Muscle of leg (tissue), 11 donors: ENCODE data around the gene FHIT. TPM values are rescaled to one million over a fixed set of nuclear protein-coding genes. Genes with fewer than 3 reads are reported as not detected.

Experiments used
- DNase-seq: peaks from one replicate; pipeline ENCODE4 v3.0.0; 2013
- H3K27ac ChIP-seq: one replicate; pipeline ENCODE4 v1.5.1; 2013; ENCODE audit warnings: mild to moderate bottlenecking, low read length, control low read depth
- H3K27me3 ChIP-seq: one replicate; pipeline ENCODE4 v1.6.1; 2013; ENCODE audit warnings: low read length; ENCODE audit not compliant: control insufficient read depth, insufficient read depth
- H3K36me3 ChIP-seq: one replicate; pipeline ENCODE4 v1.6.1; 2013; ENCODE audit warnings: low read length; ENCODE audit not compliant: control insufficient read depth, insufficient read depth
- H3K4me1 ChIP-seq: one replicate; pipeline ENCODE4 v1.6.1; 2013; ENCODE audit warnings: low read length; ENCODE audit not compliant: control insufficient read depth, insufficient read depth
- H3K4me3 ChIP-seq: one replicate; pipeline ENCODE4 v1.5.1; 2013; ENCODE audit warnings: low read length, control low read depth
- H3K9me3 ChIP-seq: replicated peaks from 2 replicates; pipeline ENCODE4 v1.6.1; 2013; ENCODE audit warnings: low read depth, low read length; ENCODE audit not compliant: control insufficient read depth
- WGBS: methylation state at CpG from one replicate; pipeline ENCODE4 v1.1.5; 2013; ENCODE audit warnings: missing lambda C conversion rate; ENCODE audit not compliant: insufficient coverage; 5-methylcytosine and 5-hydroxymethylcytosine counted together
- polyA plus RNA-seq, 8 donors: library from polyadenylated mRNA; unstranded; fragments of 120-200 nt; gene quantifications; one replicate each; pipeline versions ENCODE4 v1.2.1 to v1.2.3, GENCODE V29; 2013; ENCODE audit warnings: inconsistent platforms in 1 of 8, low replicate concordance in 1 of 8; ENCODE audit not compliant: insufficient read length in 8 of 8, insufficient read depth in 1 of 8
- total RNA-seq: library from RNA; stranded (reverse); fragments of 120-200 nt; gene quantifications from one replicate; pipeline ENCODE4 v1.2.4, GENCODE V29; 2013

The FHIT gene
- total and polyA plus RNA-seq, 9 donors: 4.1 to 8.0 (median 5.3) TPM

GRCh38 chr3:60475096-60475495, 776.2 kb downstream of the FHIT start:
- WGBS: no CpG with 5 or more reads among the region's 2 CpGs
- DNase-seq: no peak
- no peak overlapping the region for H3K4me3 ChIP-seq

GRCh38 chr3:60469481-60469880, 781.8 kb downstream of the FHIT start:
- no peak for DNase-seq
- Histone ChIP-seq H3K36me3 (no peaks in the 10 kb centered on the region), H3K4me3 (no peak overlapping the region), H3K4me1 (no peaks in the 10 kb centered on the region), H3K9me3 (peaks cover 8% of the 10 kb centered on the region), H3K27me3 (no peaks in the 10 kb centered on the region), H3K27ac (no peak overlapping the region)
- 100% methylated on average over 1 of the region's 1 CpG for WGBS

More at GRCh38 chr3:60475096-60475495, 776.2 kb downstream of the FHIT start:
- H3K4me1 ChIP-seq: no peaks in the 10 kb centered on the region
- no peaks in the 10 kb centered on the region for H3K27me3 ChIP-seq
- H3K27ac ChIP-seq: no peak overlapping the region
- H3K36me3 ChIP-seq: no peaks in the 10 kb centered on the region
- no peaks in the 10 kb centered on the region for H3K9me3 ChIP-seq

- WGBS: no CpG with 5 or more reads among the region's 1 CpG
- Histone ChIP-seq H3K9me3 (peaks cover 3% of the 10 kb centered on the region), H3K27me3 (no peaks in the 10 kb centered on the region), H3K4me3 (no peak overlapping the region), H3K27ac (no peak overlapping the region), H3K4me1 (peaks cover 4% of the 10 kb centered on the region), H3K36me3 (no peaks in the 10 kb centered on the region)
- DNase-seq: no peak
Measured at GRCh38 chr3:60463685-60464084, 787.6 kb downstream of the FHIT start.

GRCh38 chr3:60461267-60461666, 790.0 kb downstream of the FHIT start:
- peak; percentile 59 for DNase-seq
- Histone ChIP-seq H3K4me3 (no peak overlapping the region), H3K27ac (no peak overlapping the region), H3K36me3 (no peaks in the 10 kb centered on the region), H3K4me1 (peaks cover 4% of the 10 kb centered on the region), H3K9me3 (peaks cover 3% of the 10 kb centered on the region), H3K27me3 (no peaks in the 10 kb centered on the region)
- WGBS: no CpG with 5 or more reads among the region's 4 CpGs

GRCh38 chr3:60456180-60456579, 795.1 kb downstream of the FHIT start:
- Histone ChIP-seq H3K9me3 (no peaks in the 10 kb centered on the region), H3K36me3 (no peaks in the 10 kb centered on the region), H3K4me1 (no peaks in the 10 kb centered on the region), H3K27ac (no peak overlapping the region), H3K4me3 (no peak overlapping the region), H3K27me3 (no peaks in the 10 kb centered on the region)
- 100% methylated on average over 1 of the region's 2 CpGs for WGBS
- DNase-seq: no peak

- DNase-seq: no peak
- no peaks in the 10 kb centered on the region for H3K4me1 ChIP-seq
- WGBS: no CpG with 5 or more reads among the region's 3 CpGs
- no peaks in the 10 kb centered on the region for H3K36me3 ChIP-seq
- no peaks in the 10 kb centered on the region for H3K27me3 ChIP-seq
- H3K27ac ChIP-seq: no peak overlapping the region
- no peaks in the 10 kb centered on the region for H3K9me3 ChIP-seq
- H3K4me3 ChIP-seq: no peak overlapping the region
Measured at GRCh38 chr3:60453326-60453725, 797.9 kb downstream of the FHIT start.

- no peaks in the 10 kb centered on the region for H3K9me3 ChIP-seq
- WGBS: no CpG with 5 or more reads among the region's 3 CpGs
- no peak overlapping the region for H3K4me3 ChIP-seq
- no peak overlapping the region for H3K27ac ChIP-seq
- H3K4me1 ChIP-seq: no peaks in the 10 kb centered on the region
- H3K27me3 ChIP-seq: no peaks in the 10 kb centered on the region
- H3K36me3 ChIP-seq: no peaks in the 10 kb centered on the region
- DNase-seq: peak; percentile 78
Measured at GRCh38 chr3:60448696-60449095, 802.6 kb downstream of the FHIT start.

GRCh38 chr3:60445446-60445845, 805.8 kb downstream of the FHIT start:
- no CpG with 5 or more reads among the region's 3 CpGs for WGBS
- no peak overlapping the region for H3K27ac ChIP-seq
- DNase-seq: no peak
- H3K27me3 ChIP-seq: no peaks in the 10 kb centered on the region
- no peaks in the 10 kb centered on the region for H3K4me1 ChIP-seq
- no peak overlapping the region for H3K4me3 ChIP-seq
- no peaks in the 10 kb centered on the region for H3K36me3 ChIP-seq
- H3K9me3 ChIP-seq: no peaks in the 10 kb centered on the region

GRCh38 chr3:60444898-60445437, 806.3 kb downstream of the FHIT start:
- Histone ChIP-seq H3K4me1 (no peaks in the 10 kb centered on the region), H3K4me3 (no peak overlapping the region), H3K27ac (no peak overlapping the region), H3K27me3 (no peaks in the 10 kb centered on the region), H3K9me3 (no peaks in the 10 kb centered on the region), H3K36me3 (no peaks in the 10 kb centered on the region)
- DNase-seq: no peak
- 0% methylated on average over 1 of the region's 5 CpGs for WGBS

GRCh38 chr3:60440869-60441268, 810.4 kb downstream of the FHIT start:
- no peak for DNase-seq
- no peaks in the 10 kb centered on the region for H3K9me3 ChIP-seq
- no peak overlapping the region for H3K4me3 ChIP-seq
- no peaks in the 10 kb centered on the region for H3K27me3 ChIP-seq
- H3K36me3 ChIP-seq: no peaks in the 10 kb centered on the region
- no peaks in the 10 kb centered on the region for H3K4me1 ChIP-seq
- no peak overlapping the region for H3K27ac ChIP-seq
- no CpG with 5 or more reads among the region's 2 CpGs for WGBS
